PC-3 (cell line): ENCODE results near the gene C1orf116. TPM values are rescaled to one million over a fixed set of nuclear protein-coding genes. Genes with fewer than 3 reads are reported as not detected.
A peak's percentile ranks its signal among the peaks of the same experiment; 100 is the strongest.

Experiments used
- ATAC-seq: fragments of 200-7000 bp; cut with Tn5 transposase; 2 replicates; pipeline ENCODE4 v1.9.1; 2020; ENCODE audit warnings: mild to moderate bottlenecking, moderate library complexity
- BruUV-seq: library from RNA; stranded (reverse); fragments of 400-500 nt; replicated peaks from 2 replicates; lab custom pipeline; 2021; lab: Mats Ljungman, UMichigan
- CTCF ChIA-PET: fragments of 300-600 bp; sonication (Branson Sonifier 250); formaldehyde crosslinking; loops from one replicate; lab custom pipeline; 2022; ENCODE audit warnings: antibody characterized with exemption; lab: Charles Lee
- POLR2A ChIA-PET: fragments of 300-600 bp; sonication (Branson Sonifier 250); formaldehyde crosslinking; loops from one replicate; lab custom pipeline; 2022; ENCODE audit warnings: antibody characterized with exemption; ENCODE audit not compliant: unreplicated experiment; lab: Charles Lee
- DNase-seq: peaks from one replicate; pipeline ENCODE4 v3.0.0-alpha.2; 2015
- H2AFZ ChIP-seq: fragments of 300-600 bp; sonication (generic); 2 replicates; pipeline ENCODE4 v1.6.0; 2016; ENCODE audit warnings: antibody characterized with exemption, low read length
- H3F3A ChIP-seq: fragments of 300-600 bp; sonication (generic); one replicate; pipeline ENCODE4 v1.6.0; 2017; ENCODE audit warnings: antibody characterized with exemption, low read length, control low read depth, mild to moderate bottlenecking; ENCODE audit not compliant: unreplicated experiment
- H3K27ac ChIP-seq: fragments of 300-600 bp; sonication (generic); 2 replicates; pipeline ENCODE4 v1.5.1; 2016; ENCODE audit warnings: mild to moderate bottlenecking, low read length
- H3K27me3 ChIP-seq: fragments of 300-600 bp; sonication (generic); 2 replicates; pipeline ENCODE4 v1.6.1; 2016; ENCODE audit warnings: low read length, mixed read lengths
- H3K36me3 ChIP-seq: fragments of 300-600 bp; sonication (generic); 2 replicates; pipeline ENCODE4 v1.6.1; 2016; ENCODE audit warnings: low read depth, mixed run types, low read length, mixed read lengths
- H3K4me1 ChIP-seq: fragments of 300-600 bp; sonication (generic); 2 replicates; pipeline ENCODE4 v1.5.1; 2016; ENCODE audit warnings: low read length; ENCODE audit not compliant: insufficient read depth
- H3K4me2 ChIP-seq: fragments of 300-600 bp; sonication (generic); 2 replicates; pipeline ENCODE4 v1.6.0; 2016; ENCODE audit warnings: low read length
- H3K4me3 ChIP-seq: fragments of 300-600 bp; sonication (generic); 2 replicates; pipeline ENCODE4 v1.5.1; 2016; ENCODE audit warnings: mild to moderate bottlenecking, low read length, mixed read lengths
- H3K79me2 ChIP-seq: fragments of 300-600 bp; sonication (generic); 2 replicates; pipeline ENCODE4 v1.6.1; 2017; ENCODE audit warnings: low read length, mixed read lengths
- H3K9ac ChIP-seq: fragments of 300-600 bp; sonication (generic); 2 replicates; pipeline ENCODE4 v1.6.0; 2016; ENCODE audit warnings: mild to moderate bottlenecking, low read length
- H3K9me2 ChIP-seq: fragments of 300-600 bp; sonication (generic); replicated peaks from 2 replicates; pipeline ENCODE4 v1.6.1; 2016; ENCODE audit warnings: mixed run types, low read length, mixed read lengths
- H3K9me3 ChIP-seq: fragments of 300-600 bp; sonication (generic); 2 replicates; pipeline ENCODE4 v1.6.1; 2016; ENCODE audit warnings: low read length, mixed read lengths
- H4K20me1 ChIP-seq: fragments of 300-600 bp; sonication (generic); 2 replicates; pipeline ENCODE4 v1.6.1; 2016; ENCODE audit warnings: low read length, mixed read lengths
- EZH2 ChIP-seq: fragments of 300-600 bp; sonication (generic); IDR thresholded peaks from one replicate; pipeline ENCODE4 v1.6.1; 2017; ENCODE audit warnings: antibody characterized with exemption, mild to moderate bottlenecking, low read length; ENCODE audit not compliant: unreplicated experiment
- EZH2phosphoT487 ChIP-seq: fragments of 300-600 bp; sonication (generic); IDR thresholded peaks from 2 replicates; pipeline ENCODE4 v1.6.1; 2018; ENCODE audit warnings: mild to moderate bottlenecking, antibody characterized with exemption, low read length, borderline replicate concordance
- intact Hi-C: fragments of 100-400 bp; cut with micrococcal nuclease; formaldehyde crosslinking; loops from 2 replicates; pipeline ENCODE4 v1.9.0; 2023
- total RNA-seq: library from RNA; depleted of rRNA; stranded (reverse); fragments of >200 nt; gene quantifications from 2 replicates; pipeline ENCODE4 v1.2.3, GENCODE V29; 2014
- TF ChIP-seq, protein P1 (sequence below): fragments of 300-600 bp; sonication (generic); conservative IDR thresholded peaks from 2 replicates; pipeline ENCODE4 v1.5.1; 2017; ENCODE audit warnings: antibody characterized with exemption, low read depth, mild to moderate bottlenecking, low read length

C1orf116 gene
- total RNA-seq, 1 experiment from 2014 or later, result 34.9 TPM

DNA sequence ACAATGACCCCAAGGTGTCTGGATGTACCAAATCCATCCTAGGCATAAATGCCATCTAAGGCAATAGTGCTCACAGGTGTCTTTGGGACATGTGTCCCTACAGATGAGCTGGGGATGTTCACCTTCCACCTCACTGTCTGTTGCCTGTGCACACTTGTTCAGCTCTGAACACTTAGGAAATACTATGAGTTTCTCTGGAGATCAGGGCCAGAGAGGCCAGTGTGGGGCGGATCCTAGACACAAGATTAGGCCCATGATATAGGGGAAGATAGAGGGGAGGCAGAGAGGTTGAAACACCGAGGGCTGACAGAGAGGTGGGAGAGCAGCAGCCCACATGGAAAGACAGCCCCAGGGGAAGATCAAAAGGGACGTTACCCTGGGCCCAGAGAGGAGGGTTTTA lies 25.6 kb downstream of the C1orf116 start:
- Histone ChIP-seq H3K79me2 (no peaks in the 10 kb centered on the region), H3K4me2 (peak overlapping the region; percentile 63), H3K9me3 (peaks cover 6% of the 10 kb centered on the region; the same call in 1 of the 2 replicates), H3K4me3 (peak overlapping the region; percentile 2; the same call in 1 of the 2 replicates), H3K9ac (peak overlapping the region; percentile 81), H4K20me1 (no peaks in the 10 kb centered on the region), H3K27ac (peak overlapping the region; percentile 92), H3K9me2 (no peaks in the 10 kb centered on the region), H3K36me3 (no peaks in the 10 kb centered on the region), H2AFZ (0 out of 2 replicates have a peak overlapping the region, but pooled peaks have one; percentile 0), H3K4me1 (peaks cover 68% of the 10 kb centered on the region), H3F3A (peaks cover 22% of the 10 kb centered on the region), H3K27me3 (no peaks in the 10 kb centered on the region)
- no peak for TF ChIP-seq EZH2phosphoT487
- POLR2A ChIA-PET, result interaction anchor here (0.7 to 4.8 kb wide), 9 partner anchors 11 to 314 kb away, joined by 4 to 52 read pairs (median 5); partner anchors contain the start of genes C1orf116 and PFKFB2
- intact Hi-C loops, result loop anchor here (1.0 kb wide), 3 partner anchors 13 to 44 kb away; partner anchors contain the start of gene YOD1
- BruUV-seq, result TSS peak; percentile 90
- no peak for DNase-seq
- CTCF ChIA-PET, result interaction anchor here (0.6 to 2.6 kb wide), 8 partner anchors 10 to 94 kb away, joined by 3 to 9 read pairs (median 6); no protein-coding TSS in a partner anchor
- ATAC-seq, result peak; percentile 1; the same call in 1 of the 2 replicates

DNA sequence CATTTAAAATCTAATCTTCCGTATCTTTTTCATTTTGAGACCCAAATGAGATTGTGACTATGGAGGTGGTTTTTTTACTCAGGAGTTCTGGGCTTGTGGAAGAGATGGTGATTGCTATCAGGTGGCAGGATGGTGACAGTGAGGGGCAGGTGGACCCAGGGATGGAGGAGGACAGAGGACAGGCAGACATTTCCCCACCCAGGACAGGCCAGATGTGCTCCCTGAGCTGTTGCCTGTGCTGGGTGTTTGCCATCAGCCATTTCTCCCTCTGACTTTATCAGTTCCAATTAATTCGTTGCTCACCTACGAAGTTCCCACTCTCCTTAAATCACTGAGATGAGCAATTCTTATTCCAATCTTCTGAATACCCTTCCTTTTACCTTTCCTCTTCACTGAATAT lies 26.5 kb downstream of the C1orf116 start:
- Histone ChIP-seq H3K9ac (peak overlapping the region; percentile 81), H3K4me3 (no peak overlapping the region), H3K4me2 (peak overlapping the region; percentile 63), H3K79me2 (no peaks in the 10 kb centered on the region), H3K36me3 (no peaks in the 10 kb centered on the region), H2AFZ (no peak overlapping the region), H3K9me2 (no peaks in the 10 kb centered on the region), H3K27me3 (no peaks in the 10 kb centered on the region), H3F3A (peaks cover 22% of the 10 kb centered on the region), H4K20me1 (no peaks in the 10 kb centered on the region), H3K9me3 (peaks cover 6% of the 10 kb centered on the region; the same call in 1 of the 2 replicates), H3K27ac (peak overlapping the region; percentile 92), H3K4me1 (peaks cover 76% of the 10 kb centered on the region)
- ATAC-seq, result no peak
- ChIA-PET POLR2A (interaction anchor here (0.5 to 4.8 kb wide), 12 partner anchors 12 to 91 kb away, joined by 3 to 52 read pairs (median 6); partner anchors contain the start of genes C1orf116 and PFKFB2), CTCF (interaction anchor here (0.5 to 2.3 kb wide), 8 partner anchors 15 to 570 kb away, joined by 3 to 9 read pairs (median 4); partner anchors contain the start of gene PFKFB2)
- TF ChIP-seq EZH2phosphoT487 (no peak), EZH2 (no peak)
- TF ChIP-seq, protein P1, sequence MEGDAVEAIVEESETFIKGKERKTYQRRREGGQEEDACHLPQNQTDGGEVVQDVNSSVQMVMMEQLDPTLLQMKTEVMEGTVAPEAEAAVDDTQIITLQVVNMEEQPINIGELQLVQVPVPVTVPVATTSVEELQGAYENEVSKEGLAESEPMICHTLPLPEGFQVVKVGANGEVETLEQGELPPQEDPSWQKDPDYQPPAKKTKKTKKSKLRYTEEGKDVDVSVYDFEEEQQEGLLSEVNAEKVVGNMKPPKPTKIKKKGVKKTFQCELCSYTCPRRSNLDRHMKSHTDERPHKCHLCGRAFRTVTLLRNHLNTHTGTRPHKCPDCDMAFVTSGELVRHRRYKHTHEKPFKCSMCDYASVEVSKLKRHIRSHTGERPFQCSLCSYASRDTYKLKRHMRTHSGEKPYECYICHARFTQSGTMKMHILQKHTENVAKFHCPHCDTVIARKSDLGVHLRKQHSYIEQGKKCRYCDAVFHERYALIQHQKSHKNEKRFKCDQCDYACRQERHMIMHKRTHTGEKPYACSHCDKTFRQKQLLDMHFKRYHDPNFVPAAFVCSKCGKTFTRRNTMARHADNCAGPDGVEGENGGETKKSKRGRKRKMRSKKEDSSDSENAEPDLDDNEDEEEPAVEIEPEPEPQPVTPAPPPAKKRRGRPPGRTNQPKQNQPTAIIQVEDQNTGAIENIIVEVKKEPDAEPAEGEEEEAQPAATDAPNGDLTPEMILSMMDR, result no peak
- DNase-seq, result no peak
- intact Hi-C loops, result no loop called here
- no TSS peak for BruUV-seq

DNA sequence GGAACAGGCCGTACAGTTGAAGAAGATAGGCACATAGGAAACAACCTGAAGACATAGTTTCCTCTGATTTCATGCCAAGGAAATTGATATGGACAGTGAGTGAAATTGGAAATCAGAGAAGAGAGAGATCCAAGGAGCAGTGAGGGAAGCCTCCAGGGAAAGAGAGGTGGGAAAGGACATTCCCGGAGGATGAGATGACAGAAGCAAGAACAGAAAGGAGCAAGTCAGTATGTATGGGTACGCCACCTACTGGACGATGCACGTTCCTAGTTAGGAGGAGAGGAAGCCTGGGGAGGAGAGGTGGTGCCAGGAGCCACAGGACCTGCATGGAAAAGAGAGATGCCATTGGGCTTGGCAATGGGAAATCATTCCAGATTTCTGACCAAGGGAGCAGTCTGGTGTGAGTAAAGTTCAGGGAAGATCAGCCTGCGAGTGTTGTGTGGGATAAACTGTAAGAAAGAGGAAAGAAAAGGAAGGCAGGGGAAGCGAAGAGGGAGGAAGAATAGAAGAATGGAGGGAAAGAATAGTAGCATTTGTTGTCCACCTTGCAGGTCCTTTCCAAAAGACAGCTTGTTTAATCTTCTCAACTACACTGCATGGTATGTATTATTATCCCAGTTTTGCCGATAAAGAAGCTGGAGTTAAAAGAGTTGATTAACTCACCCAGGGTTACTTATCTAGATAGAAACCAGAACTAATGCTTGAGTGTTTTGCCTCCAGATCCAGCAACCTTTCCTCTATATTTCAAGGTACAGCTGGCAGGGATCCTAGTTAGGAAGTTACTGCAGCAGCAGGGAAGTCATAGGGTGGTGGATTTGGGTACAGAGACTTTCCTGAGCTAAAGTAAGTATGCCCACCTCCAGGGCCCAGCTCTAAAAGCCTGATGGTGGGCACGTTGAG lies 27.4 kb downstream of the C1orf116 start:
- Histone ChIP-seq H2AFZ (0 out of 2 replicates have a peak overlapping the region, but pooled peaks have one; percentile 6), H3K36me3 (no peaks in the 10 kb centered on the region), H3F3A (peaks cover 22% of the 10 kb centered on the region), H3K4me2 (peak overlapping the region; percentile 63), H3K4me1 (peaks cover 82% of the 10 kb centered on the region), H3K9me3 (peaks cover 6% of the 10 kb centered on the region; the same call in 1 of the 2 replicates), H3K4me3 (no peak overlapping the region), H3K79me2 (no peaks in the 10 kb centered on the region), H4K20me1 (no peaks in the 10 kb centered on the region), H3K9me2 (no peaks in the 10 kb centered on the region), H3K27me3 (no peaks in the 10 kb centered on the region), H3K9ac (peak overlapping the region; percentile 81), H3K27ac (peak overlapping the region; percentile 92)
- DNase-seq (peak; percentile 97), ATAC-seq (peak; percentile 33)
- intact Hi-C loops, result loop anchor here (1.0 kb wide), 2 partner anchors 20 to 23 kb away; no protein-coding TSS in a partner anchor
- TF ChIP-seq EZH2, result no peak
- TF ChIP-seq, protein P1, result peak; percentile 98
- TF ChIP-seq EZH2phosphoT487, result no peak
- ChIA-PET POLR2A (interaction anchor here (0.6 to 4.8 kb wide), 7 partner anchors 9 to 316 kb away, joined by 3 to 52 read pairs (median 6); partner anchors contain the start of genes C1orf116 and PFKFB2), CTCF (interaction anchor here (0.5 to 2.3 kb wide), 5 partner anchors 16 to 571 kb away, joined by 4 to 9 read pairs (median 5); partner anchors contain the start of gene PFKFB2)
- BruUV-seq, result no TSS peak
